ENCODE results near the gene RAB8A. TPM values are rescaled to one million over a fixed set of nuclear protein-coding genes. Genes with fewer than 3 reads are reported as not detected.
"Not testable (repeated sequence)": the region's sequence is repeated elsewhere in the genome, so short reads cannot be mapped to it uniquely, and the experiment has no call there.

RAB8A gene
- total RNA-seq, 4 donors from 2014 or later: 22.3 to 102 (median 67.9) TPM

DNA sequence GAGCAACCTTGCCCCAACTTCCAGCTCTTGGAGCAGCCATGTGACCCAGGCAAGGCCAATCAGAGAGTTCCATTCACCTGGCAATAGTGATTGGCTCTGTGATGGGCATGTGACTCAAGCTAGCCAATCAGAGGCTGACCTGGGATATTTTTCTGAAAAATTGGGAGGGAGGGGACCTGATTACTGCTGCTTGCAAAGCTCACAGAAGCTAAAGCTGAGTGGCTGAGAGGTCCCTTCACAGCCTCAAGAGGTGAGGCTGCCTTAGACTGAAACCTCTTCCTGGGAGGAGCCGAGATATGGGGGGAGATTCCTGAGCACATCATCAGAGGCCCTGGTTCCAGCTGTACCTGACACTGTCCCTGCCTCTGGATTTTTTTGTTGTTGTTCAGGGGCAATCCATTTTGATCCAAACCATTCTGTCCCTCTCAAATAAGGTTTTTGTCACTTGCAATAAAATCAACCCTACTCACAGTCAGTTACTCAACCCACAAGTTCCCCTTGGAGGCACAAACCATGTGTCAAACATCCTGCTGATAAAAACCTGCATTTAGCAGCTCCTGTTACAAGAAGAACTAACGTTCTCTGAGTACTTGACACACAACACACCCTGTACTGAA is 56.9 kb downstream of the RAB8A start:
- Histone ChIP-seq H3K4me3 (no peak overlapping the region), H3K9me3 (no peaks in the 10 kb centered on the region), H3K4me1 (peaks cover 0 to 8% (median 0%) of the 10 kb centered on the region in 4 donors), H3K27me3 (no peaks in the 10 kb centered on the region), H3K36me3 (no peaks in the 10 kb centered on the region), H3K27ac (no peak overlapping the region)
- no peak for DNase-seq
- 40 to 52% methylated on average over 1 to 2 of the region's 2 CpGs for WGBS, 2 donors (ENCODE audit: low coverage in 1 of 2)
- in situ Hi-C loops (cut with MboI; ENCODE audit: low pct_ligation_motif_present in 1 of 4, low pct_unique_long_range_greater_than_20kb in 1 of 4, low sequenced_read_pairs in 3 of 4): no loop called here
- intact Hi-C loops (cut with DNase I; ENCODE audit: low total_unique reads): no loop called here
- TF ChIP-seq EP300 (IDR thresholded peaks at IDR 0.05; ENCODE audit: low read depth): no peak
- TF ChIP-seq, protein P1, sequence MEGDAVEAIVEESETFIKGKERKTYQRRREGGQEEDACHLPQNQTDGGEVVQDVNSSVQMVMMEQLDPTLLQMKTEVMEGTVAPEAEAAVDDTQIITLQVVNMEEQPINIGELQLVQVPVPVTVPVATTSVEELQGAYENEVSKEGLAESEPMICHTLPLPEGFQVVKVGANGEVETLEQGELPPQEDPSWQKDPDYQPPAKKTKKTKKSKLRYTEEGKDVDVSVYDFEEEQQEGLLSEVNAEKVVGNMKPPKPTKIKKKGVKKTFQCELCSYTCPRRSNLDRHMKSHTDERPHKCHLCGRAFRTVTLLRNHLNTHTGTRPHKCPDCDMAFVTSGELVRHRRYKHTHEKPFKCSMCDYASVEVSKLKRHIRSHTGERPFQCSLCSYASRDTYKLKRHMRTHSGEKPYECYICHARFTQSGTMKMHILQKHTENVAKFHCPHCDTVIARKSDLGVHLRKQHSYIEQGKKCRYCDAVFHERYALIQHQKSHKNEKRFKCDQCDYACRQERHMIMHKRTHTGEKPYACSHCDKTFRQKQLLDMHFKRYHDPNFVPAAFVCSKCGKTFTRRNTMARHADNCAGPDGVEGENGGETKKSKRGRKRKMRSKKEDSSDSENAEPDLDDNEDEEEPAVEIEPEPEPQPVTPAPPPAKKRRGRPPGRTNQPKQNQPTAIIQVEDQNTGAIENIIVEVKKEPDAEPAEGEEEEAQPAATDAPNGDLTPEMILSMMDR (IDR thresholded peaks at IDR 0.05): no peak
- no peak for TF ChIP-seq POLR2A (IDR thresholded peaks at IDR 0.05)
- TF ChIP-seq POLR2AphosphoS5 (IDR thresholded peaks at IDR 0.05): no peak

DNA sequence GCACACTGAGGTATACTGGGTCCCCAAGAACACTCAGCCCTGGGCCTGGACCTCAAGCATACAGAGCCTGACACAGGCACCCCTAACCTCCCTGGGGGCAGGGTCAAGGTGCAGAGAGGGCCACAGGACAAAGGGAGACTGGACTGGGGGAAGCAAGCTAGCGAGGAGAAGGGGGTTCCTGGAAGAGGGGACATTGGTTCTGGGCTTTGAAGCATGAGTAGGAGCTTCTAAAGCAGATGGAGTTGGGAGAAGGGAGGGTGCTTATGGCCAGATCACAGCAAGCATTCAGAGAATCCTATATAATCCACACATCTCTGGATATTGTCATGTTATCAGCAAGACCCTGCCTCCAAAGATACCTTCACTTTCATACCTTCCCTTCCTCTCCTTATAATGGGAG is 58.4 kb downstream of the RAB8A start:
- H3K9me3 ChIP-seq: no peaks in the 10 kb centered on the region
- TF ChIP-seq EP300 (IDR thresholded peaks at IDR 0.05; ENCODE audit: low read depth): no peak
- no peak for TF ChIP-seq POLR2AphosphoS5 (IDR thresholded peaks at IDR 0.05)
- TF ChIP-seq, protein P1 (IDR thresholded peaks at IDR 0.05): no peak
- TF ChIP-seq POLR2A (IDR thresholded peaks at IDR 0.05): no peak
- H3K36me3 ChIP-seq: no peaks in the 10 kb centered on the region
- intact Hi-C loops (cut with DNase I; ENCODE audit: low total_unique reads): no loop called here
- DNase-seq: no peak
- no peak overlapping the region for H3K27ac ChIP-seq
- in situ Hi-C loops (cut with MboI; ENCODE audit: low pct_ligation_motif_present in 1 of 4, low pct_unique_long_range_greater_than_20kb in 1 of 4, low sequenced_read_pairs in 3 of 4): loop anchor here in 1 of 4 donors (10.0 kb wide), 1 partner anchor 125 kb away; no protein-coding TSS in a partner anchor
- WGBS, 2 donors (ENCODE audit: low coverage in 1 of 2): 80 to 100% methylated on average over 1 of the region's 1 CpG
- no peaks in the 10 kb centered on the region for H3K27me3 ChIP-seq
- no peaks in the 10 kb centered on the region for H3K4me1 ChIP-seq
- H3K4me3 ChIP-seq: no peak overlapping the region

DNA sequence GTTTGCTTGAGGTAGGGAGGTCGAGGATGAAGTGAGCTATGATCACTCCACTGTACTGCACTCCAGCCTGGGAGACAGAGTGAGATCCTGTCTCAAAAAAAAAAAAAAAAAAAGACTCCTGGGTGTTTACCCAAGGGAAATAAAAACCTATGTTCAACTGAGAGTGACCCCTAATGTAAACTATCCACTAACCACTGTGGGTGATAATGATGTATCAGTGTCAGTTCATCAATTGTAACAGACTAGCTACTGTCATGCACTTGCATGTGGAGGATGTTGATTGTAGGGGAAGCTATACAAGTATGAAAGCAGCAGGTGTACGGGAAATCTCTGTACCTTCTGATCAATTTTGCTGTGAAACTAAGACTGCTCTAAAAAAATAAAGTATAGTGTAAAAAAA is 64.3 kb downstream of the RAB8A start:
- no peak for DNase-seq
- H3K36me3 ChIP-seq: no peaks in the 10 kb centered on the region
- TF ChIP-seq, protein P1 (IDR thresholded peaks at IDR 0.05): no peak
- no peak for TF ChIP-seq POLR2AphosphoS5 (IDR thresholded peaks at IDR 0.05)
- TF ChIP-seq EP300 (IDR thresholded peaks at IDR 0.05; ENCODE audit: low read depth): no peak
- no peak for TF ChIP-seq POLR2A (IDR thresholded peaks at IDR 0.05)
- 50 to 67% methylated on average over 2 of the region's 2 CpGs for WGBS, 2 donors (ENCODE audit: low coverage in 1 of 2)
- no peaks in the 10 kb centered on the region for H3K4me1 ChIP-seq
- no peak overlapping the region for H3K4me3 ChIP-seq
- H3K27me3 ChIP-seq: no peaks in the 10 kb centered on the region
- in situ Hi-C loops (cut with MboI; ENCODE audit: low pct_ligation_motif_present in 1 of 4, low pct_unique_long_range_greater_than_20kb in 1 of 4, low sequenced_read_pairs in 3 of 4) (loop anchor here (5.0 to 25.0 kb wide), 4 partner anchors 131 to 539 kb away; partner anchors contain the start of gene CYP4F3 (in 3 of the 4)), intact Hi-C loops (cut with DNase I; ENCODE audit: low total_unique reads) (no loop called here)
- H3K9me3 ChIP-seq: no peaks in the 10 kb centered on the region
- peak overlapping the region in 1 of 4 donors; percentile 30 for H3K27ac ChIP-seq

DNA sequence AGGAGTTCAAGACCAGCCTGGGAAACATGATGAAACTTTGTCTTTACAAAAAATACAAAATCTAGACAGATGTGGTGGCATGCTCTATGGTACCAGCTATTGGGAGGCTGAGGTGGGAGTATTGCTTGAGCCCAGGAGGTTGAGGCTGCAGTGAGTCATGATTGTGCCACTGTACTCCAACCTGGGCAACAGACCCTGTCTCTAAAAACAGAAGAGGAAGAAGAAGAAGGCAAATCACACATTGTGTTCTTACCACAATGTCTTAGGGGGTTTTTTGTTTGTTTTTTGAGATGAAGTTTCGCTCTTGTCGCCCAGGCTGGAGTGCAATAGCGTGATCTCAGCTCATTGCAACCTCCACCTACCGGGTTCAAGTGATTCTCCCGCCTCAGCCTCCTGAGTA is 67.2 kb downstream of the RAB8A start:
- DNase-seq; H3K36me3 ChIP-seq; H3K27ac ChIP-seq; H3K4me1 ChIP-seq; H3K4me3 ChIP-seq; H3K9me3 ChIP-seq; H3K27me3 ChIP-seq; intact Hi-C loops (cut with DNase I; ENCODE audit: low total_unique reads): not testable (repeated sequence)
- in situ Hi-C loops (cut with MboI; ENCODE audit: low pct_ligation_motif_present in 1 of 4, low pct_unique_long_range_greater_than_20kb in 1 of 4, low sequenced_read_pairs in 3 of 4): loop anchor here (5.0 to 25.0 kb wide), 4 partner anchors 134 to 542 kb away; partner anchors contain the start of gene CYP4F3 (in 3 of the 4)
- 78% methylated on average over 5 of the region's 5 CpGs; no CpG with 5 or more reads in 1 of the 2 donors for WGBS, 2 donors (ENCODE audit: low coverage in 1 of 2)
